HG03175 (cell line): ENCODE measurements around the gene ENG.
"Not testable (repeated sequence)": the region's sequence is repeated elsewhere in the genome, so short reads cannot be mapped to it uniquely, and the experiment has no call there.

Source experiments
- ATAC-seq: cut with Tn5 transposase; IDR thresholded peaks from one replicate; pipeline ENCODE4 v1.9.1; 2021; ENCODE audit warnings: mild to moderate bottlenecking, moderate library complexity; ENCODE audit not compliant: unreplicated experiment

The ENG gene

DNA sequence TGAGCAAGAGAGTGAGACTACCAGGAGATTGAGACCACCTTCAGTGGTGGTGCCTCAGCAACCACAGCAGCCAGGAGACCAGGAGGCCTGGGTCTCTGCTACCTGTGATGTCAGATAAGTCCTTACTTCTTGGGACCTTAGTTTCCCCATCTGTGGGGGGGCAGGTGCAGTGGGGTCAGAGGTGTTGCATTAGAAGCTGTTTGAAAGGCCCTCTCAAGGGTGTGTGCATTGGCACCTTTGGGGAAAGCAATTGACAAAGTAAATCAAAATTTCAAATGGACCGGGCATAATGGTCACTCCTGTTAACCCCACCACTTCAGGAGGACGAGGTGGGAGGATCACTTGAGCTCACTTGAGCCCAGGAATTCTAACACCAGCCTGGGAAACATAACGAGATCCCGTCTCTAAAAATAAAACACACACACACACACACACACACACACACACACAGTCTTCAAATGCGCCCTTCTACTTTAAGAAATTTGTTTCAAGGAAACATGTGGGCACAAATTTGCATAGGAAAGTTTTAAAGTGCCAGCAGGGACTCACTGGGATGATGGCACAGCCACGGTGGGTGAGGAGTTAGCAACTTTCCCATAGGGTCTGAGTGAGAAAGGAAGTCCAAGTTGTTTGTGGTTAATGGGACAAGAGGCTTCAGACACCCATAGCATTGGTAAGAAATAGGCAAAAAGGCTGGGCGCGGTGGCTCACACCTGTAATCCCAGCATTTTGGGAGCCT lies 24.4 kb upstream of the ENG start:
- ATAC-seq = no peak

- no peak for ATAC-seq
These were observed 23.7 kb upstream of the ENG start for GRCh38 chr9:127878001-127878651.

DNA sequence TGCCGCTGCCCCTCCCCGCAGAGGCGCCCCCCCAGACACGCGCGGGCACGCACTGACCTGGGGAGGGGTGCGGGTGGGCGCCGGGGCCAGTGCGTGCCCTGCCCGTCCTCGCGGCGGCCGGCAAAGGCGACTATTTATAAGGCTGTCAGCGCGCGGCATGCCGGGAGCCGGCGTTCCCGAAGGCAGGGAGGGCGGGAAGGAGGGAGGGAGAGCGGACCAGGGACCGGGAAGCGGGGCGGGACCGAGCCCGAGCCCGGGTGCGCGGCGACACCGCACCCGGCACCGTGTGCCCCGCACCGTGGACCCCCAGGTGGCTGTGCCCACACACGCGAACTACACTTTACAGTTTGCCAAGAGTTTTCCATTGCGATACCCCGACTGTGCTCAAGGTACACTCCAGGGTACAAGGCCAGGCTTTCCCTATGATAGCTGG lies 23.1 kb upstream of the ENG start, which contains the start of gene AK1:
AK1 (minus strand) TSS at position 110 of the 433 bp plus-strand sequence. CDS start 3,058 bp downstream, outside the sequence.
- ATAC-seq = no peak

DNA sequence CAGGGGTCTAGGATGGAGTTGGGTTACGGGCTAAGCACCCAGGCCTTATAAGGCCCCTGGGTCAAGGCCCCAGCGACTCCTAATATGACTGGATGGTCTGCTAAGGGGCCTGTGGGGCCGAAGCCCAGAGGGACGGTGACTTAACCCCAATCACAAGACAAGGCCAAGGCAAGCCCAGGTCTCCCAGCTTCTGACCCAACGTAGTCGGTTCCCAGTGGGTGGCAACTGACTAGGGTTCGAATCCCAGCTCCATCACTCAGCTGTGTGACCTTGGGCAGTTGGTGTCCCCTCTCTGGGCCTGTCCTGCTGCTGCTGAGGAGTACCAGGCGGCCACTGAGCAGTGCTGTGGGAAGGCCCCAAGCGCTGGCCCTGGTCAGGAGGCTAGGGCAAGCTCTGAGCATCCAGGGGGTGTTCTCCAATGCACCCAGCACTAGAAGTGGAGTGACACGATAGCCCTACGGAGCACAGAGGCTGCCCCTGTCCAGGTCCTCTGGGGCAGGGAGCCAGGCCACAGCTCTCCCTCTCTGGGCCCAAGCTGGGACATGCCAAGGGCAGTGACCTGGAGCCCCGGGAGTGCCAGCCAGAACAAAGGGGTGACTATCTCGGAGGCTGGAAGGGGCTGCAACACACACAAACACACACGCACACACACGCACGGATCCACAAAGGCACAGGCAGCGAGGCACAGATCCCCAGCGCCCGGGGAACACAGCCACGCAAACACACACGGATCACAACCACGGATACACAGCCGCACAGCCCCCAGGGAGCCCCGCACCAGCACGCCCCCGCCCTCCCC lies 22.5 kb upstream of the ENG start:
- ATAC-seq = no peak

- ATAC-seq = no peak
These were observed 21.7 kb upstream of the ENG start for GRCh38 chr9:127876026-127876763.

DNA sequence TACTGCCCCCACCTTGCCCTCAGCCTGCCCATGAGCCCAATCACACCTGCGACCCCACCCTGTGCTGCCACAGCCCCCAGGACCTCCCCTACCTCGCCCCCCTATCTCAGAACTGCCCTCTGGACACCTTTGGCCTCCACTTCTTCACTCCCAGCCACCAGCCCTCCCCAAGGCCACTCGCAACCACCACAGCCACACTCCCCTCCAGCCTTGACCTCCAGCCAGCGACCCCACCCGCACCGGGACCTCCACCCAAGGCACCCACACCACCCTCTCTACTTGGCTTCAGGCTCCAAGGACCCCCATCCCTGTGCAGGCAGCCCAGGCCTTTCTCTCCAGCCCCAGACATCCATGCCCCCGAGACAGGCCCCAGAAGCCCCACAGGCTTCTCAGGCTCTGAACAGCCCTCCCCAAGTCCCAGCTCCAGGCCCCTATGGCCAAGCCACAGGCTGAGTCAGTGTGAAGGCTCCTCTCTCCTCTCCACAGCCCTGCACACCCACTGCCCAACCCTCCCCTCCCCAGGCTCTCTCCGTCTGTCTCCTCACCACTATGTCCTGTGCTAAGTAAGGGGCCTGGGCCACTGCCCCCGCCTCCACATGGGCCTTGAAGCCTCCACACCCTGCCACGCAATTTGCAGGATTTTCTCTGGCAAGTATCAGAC lies 21.0 kb upstream of the ENG start:
- ATAC-seq = no peak

DNA sequence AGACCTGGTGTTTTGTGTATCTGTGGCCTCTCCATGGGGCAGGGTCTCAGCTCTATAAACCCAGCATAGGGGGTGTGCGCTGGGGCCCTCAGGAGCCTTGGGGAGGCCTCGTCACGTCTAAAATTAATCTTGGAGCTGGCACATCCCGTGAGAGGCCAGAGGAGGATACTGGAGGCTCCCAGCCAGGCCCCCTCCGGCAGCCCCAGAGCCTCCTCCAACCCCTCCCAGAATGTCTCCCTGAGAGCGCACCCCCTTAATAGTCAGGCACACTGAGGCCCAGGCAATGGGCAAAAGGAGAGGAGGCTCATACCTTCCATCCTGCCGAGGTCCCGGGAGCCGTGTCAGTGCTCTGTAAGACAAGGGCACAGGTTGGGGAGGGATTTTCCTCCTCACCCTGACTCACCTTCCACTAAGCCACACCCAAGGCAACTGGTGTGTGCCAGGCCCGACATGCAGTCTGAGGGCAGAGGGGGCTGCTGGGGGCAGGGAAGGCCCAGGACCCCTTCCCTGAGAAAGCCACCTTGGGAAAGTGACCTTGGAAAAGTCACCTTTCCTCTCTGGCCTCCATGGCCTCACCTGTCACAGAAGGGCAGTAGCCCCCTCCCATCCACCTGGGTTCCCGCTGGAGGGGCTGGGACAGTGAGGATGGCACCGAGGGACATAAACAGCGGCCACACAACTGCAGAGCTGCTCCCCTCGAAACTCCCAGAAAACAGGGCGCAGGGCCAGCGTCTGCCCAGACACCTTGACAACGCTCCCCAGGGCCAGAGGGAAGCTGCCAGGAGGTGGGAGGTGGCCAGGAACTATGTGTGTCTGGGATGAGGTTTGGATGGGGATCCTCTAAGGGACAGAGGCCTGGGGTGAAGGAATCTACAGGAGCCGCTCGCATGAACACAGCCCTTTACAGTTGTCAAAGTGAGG lies 20.1 kb upstream of the ENG start:
- ATAC-seq = no peak

GRCh38 chr9:127873886-127874285 lies 19.4 kb upstream of the ENG start:
- no peak for ATAC-seq

- ATAC-seq = no peak
These were observed 18.8 kb upstream of the ENG start for GRCh38 chr9:127873223-127873691.

GRCh38 chr9:127872369-127873222 lies 18.1 kb upstream of the ENG start:
- no peak for ATAC-seq

DNA sequence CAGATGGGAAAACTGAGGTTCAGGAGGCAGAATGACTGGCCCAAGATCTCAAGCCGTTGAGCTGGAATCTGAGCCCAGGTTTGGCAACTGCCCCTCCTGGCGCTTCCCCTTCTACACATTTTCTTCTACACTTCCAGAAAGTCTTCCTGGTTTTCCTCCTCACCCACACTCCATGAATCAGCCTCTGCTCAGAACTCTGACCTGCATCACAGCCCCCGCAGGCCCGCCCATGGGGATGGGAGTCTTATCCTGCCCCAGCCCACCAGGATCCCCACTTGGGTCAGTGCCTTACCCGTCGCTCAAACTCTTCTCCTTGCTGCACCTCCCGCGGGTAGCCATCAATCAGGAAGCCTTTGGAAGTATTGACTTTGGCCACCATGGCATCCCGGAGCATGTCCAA lies 17.1 kb upstream of the ENG start:
- ATAC-seq = no peak

DNA sequence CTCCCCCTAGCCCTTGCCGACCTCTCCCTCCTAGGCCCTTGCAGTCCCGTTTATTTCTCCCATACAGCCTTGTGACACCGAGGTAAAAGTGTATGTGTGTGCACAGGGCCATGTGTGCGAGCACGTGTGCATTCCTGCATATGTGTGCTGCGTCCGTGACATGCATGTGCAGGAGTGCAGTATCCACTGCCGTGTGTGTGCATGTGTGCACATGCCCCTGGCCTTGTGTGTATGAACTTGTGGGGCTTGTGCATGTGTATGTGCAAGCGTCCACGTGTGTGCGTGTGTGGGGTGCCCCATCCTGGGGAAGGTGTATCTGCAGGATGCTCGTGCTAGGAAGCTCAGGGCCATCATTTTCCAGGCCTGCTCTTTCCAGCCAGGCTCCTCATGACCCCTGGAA lies 16.4 kb upstream of the ENG start:
- ATAC-seq = no peak

- ATAC-seq = not testable (repeated sequence)
These were observed 15.7 kb upstream of the ENG start for GRCh38 chr9:127870153-127870491.

DNA sequence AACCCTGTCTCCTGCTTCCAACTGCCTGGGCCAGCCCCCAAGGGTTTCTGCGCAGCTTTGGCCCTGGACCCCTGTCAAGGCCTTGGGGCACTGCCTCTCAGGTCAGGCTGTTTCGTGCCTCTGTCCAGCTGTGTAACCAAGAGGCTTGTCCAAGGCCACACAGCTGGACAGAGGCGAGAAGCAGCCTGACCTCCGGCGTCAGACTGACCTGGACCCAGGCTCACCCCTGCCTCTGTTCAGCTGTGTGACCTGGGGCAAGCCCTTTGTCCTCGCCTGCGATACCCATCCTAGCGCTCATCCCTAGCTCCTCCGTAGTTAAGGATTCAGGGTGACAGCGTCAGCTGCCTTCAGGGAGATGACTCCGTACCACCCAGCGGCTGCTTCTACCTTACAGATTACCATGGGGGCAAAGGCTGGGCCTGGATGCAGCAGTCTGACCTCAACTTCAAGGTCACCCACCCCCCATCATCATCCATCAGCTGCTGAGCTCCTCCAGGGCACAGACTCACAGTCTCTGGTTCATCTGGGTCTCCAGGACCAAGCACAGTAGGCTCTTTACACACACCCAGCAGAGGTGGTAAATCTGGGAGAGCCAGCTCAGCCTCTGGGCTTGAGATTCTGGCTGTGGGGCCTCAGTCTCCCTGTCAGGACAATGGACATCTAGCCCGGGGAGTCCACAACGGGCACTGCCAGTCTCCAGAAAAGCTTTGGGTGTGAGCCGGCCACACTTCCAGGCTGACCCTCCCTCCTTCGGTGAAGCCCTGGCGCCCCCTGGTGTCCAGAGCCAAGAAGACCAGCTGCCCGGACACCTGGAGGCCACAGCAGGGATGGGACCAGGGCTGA lies 15.1 kb upstream of the ENG start:
- no peak for ATAC-seq

GRCh38 chr9:127868278-127868902 lies 13.9 kb upstream of the ENG start:
- ATAC-seq = no peak

GRCh38 chr9:127867356-127868277 lies 13.2 kb upstream of the ENG start:
- no peak for ATAC-seq
